UCSD-AML1 (cell line): ENCODE results near the gene OR2T10.
"Not testable (repeated sequence)": the region's sequence is repeated elsewhere in the genome, so short reads cannot be mapped to it uniquely, and the experiment has no call there.

Experiments used
- DNase-seq: peaks from one replicate; lab custom pipeline; 2025; ENCODE audit not compliant: unreplicated experiment; lab: John Stamatoyannopoulos, UW

OR2T10 gene

GRCh38 chr1:248596615-248597014 is 885 bp downstream of the OR2T10 start:
- no peak for DNase-seq

GRCh38 chr1:248593226-248593625 is 4.3 kb downstream of the OR2T10 start:
- no peak for DNase-seq

GRCh38 chr1:248592655-248593054 is 4.8 kb downstream of the OR2T10 start:
- DNase-seq = no peak

- DNase-seq = no peak
These were observed 7.4 kb downstream of the OR2T10 start for GRCh38 chr1:248590055-248590454.

- DNase-seq = no peak
These were observed 8.2 kb downstream of the OR2T10 start for GRCh38 chr1:248589334-248589733.

- DNase-seq = no peak
These were observed 12.2 kb downstream of the OR2T10 start for GRCh38 chr1:248585266-248585665.

GRCh38 chr1:248576260-248576980 is 21.1 kb downstream of the OR2T10 start:
- no peak for DNase-seq

- not testable (repeated sequence) for DNase-seq
These were observed 22.8 kb downstream of the OR2T10 start, which contains the start of gene OR2T34 for GRCh38 chr1:248574657-248575056. OR2T34 (minus strand) TSS chr1:248574757; CDS start chr1:248574757, 0 bp downstream.

GRCh38 chr1:248573856-248574255 is 23.6 kb downstream of the OR2T10 start:
- not testable (repeated sequence) for DNase-seq

GRCh38 chr1:248572049-248572448 is 25.5 kb downstream of the OR2T10 start:
- not testable (repeated sequence) for DNase-seq

- not testable (repeated sequence) for DNase-seq
These were observed 26.7 kb downstream of the OR2T10 start for GRCh38 chr1:248570811-248571210.

- not testable (repeated sequence) for DNase-seq
These were observed 28.5 kb downstream of the OR2T10 start for GRCh38 chr1:248569049-248569448.

- not testable (repeated sequence) for DNase-seq
These were observed 31.7 kb downstream of the OR2T10 start for GRCh38 chr1:248565530-248566373.

GRCh38 chr1:248562672-248563071 is 34.8 kb downstream of the OR2T10 start, which contains the start of gene OR2T29:
OR2T29 (minus strand) TSS chr1:248562772; CDS start chr1:248559491, 3,281 bp downstream.
- not testable (repeated sequence) for DNase-seq

- DNase-seq = not testable (repeated sequence)
These were observed 46.5 kb downstream of the OR2T10 start for GRCh38 chr1:248551027-248551426.

GRCh38 chr1:248547383-248547782 is 50.1 kb downstream of the OR2T10 start:
- not testable (repeated sequence) for DNase-seq
